HCT116 (cell line): ENCODE measurements around the gene FAM219A. TPM values are rescaled to one million over a fixed set of nuclear protein-coding genes. Genes with fewer than 3 reads are reported as not detected.

Experiments used
- ATAC-seq: fragments of 200-7000 bp; cut with Tn5 transposase; 2 replicates; pipeline ENCODE4 v1.9.1; 2020; ENCODE audit warnings: mild to moderate bottlenecking, moderate library complexity
- BruUV-seq: library from RNA; stranded (reverse); fragments of 400-500 nt; replicated peaks from 2 replicates; lab custom pipeline; 2021; lab: Mats Ljungman, UMichigan
- CTCF ChIA-PET: fragments of 300-600 bp; sonication (Branson Sonifier 250); formaldehyde crosslinking; loops from one replicate; lab custom pipeline; 2021; ENCODE audit warnings: antibody characterized with exemption; lab: Charles Lee
- POLR2A ChIA-PET: fragments of 300-600, 350-600 bp; sonication (Branson Sonifier 250); formaldehyde crosslinking; loops from one replicate; lab custom pipeline; 2021; ENCODE audit warnings: antibody characterized with exemption; lab: Charles Lee
- RAD21 ChIA-PET, 2 experiments: fragments of 300-600 bp; sonication (Branson Sonifier 250); formaldehyde crosslinking; loops; one replicate each; lab custom pipeline; 2023; ENCODE audit warnings: low total read pairs in 2 of 2; ENCODE audit not compliant: uncharacterized antibody in 2 of 2, unreplicated experiment in 2 of 2, low non-redundant PET in 1 of 2; lab: Charles Lee
- DNase-seq: peaks from one replicate; pipeline ENCODE4 v3.0.0-alpha.2; 2010; ENCODE audit warnings: low read depth, low spot score
- H2AFZ ChIP-seq: fragments of 200-600 bp; shearing (Covaris generic), sonication (generic); 2 replicates; pipeline ENCODE4 v1.6.1; 2017; ENCODE audit warnings: low read depth, mixed run types, mixed read lengths, antibody characterized with exemption, low read length; ENCODE audit not compliant: poor library complexity, severe bottlenecking
- H3K27ac ChIP-seq: 2 replicates; pipeline ENCODE4 v1.5.1; 2012; ENCODE audit warnings: low read depth, low read length
- H3K27me3 ChIP-seq: fragments of 200-600 bp; sonication (generic); 2 replicates; pipeline ENCODE4 v1.6.1; 2016; ENCODE audit warnings: mixed run types, low read length, mixed read lengths; ENCODE audit not compliant: insufficient read depth
- H3K36me3 ChIP-seq, 2 experiments: fragments of 200-500 bp in 1 of 2; fragments of 200-600 bp in 1 of 2; sonication (Bioruptor generic) in 1 of 2; sonication (generic) in 1 of 2; 2 replicates each; pipeline versions ENCODE4 v1.5.1 to v1.6.1; 2014 to 2016; ENCODE audit warnings: low read length in 2 of 2, inconsistent platforms in 1 of 2, mixed read lengths in 1 of 2, mixed run types in 1 of 2; ENCODE audit not compliant: insufficient read depth in 2 of 2, control insufficient read depth in 1 of 2
- H3K4me1 ChIP-seq, 2 experiments: fragments of 200-600 bp in 1 of 2; sonication (generic) in 1 of 2; 2 replicates each; pipeline versions ENCODE4 v1.5.1 to v1.6.1; 2012 to 2017; ENCODE audit warnings: low read length in 2 of 2, inconsistent platforms in 1 of 2, mild to moderate bottlenecking in 1 of 2, mixed read lengths in 1 of 2, mixed run types in 1 of 2, moderate library complexity in 1 of 2; ENCODE audit not compliant: insufficient read depth in 2 of 2, control insufficient read depth in 1 of 2
- H3K4me2 ChIP-seq: fragments of 200-600 bp; sonication (generic); 2 replicates; pipeline ENCODE4 v1.6.1; 2017; ENCODE audit warnings: mixed run types, low read length, mixed read lengths
- H3K4me3 ChIP-seq, 2 experiments: fragments of 200-600 bp in 1 of 2; sonication (generic) in 1 of 2; replicated peaks in 1 of 2; 2 replicates each; pipeline ENCODE4 v1.5.1; 2011 to 2016; ENCODE audit warnings: low read length in 2 of 2, control low read depth in 1 of 2, low read depth in 1 of 2, mild to moderate bottlenecking in 1 of 2, mixed read lengths in 1 of 2, mixed run types in 1 of 2
- H3K79me2 ChIP-seq: fragments of 200-600 bp; sonication (generic); 2 replicates; pipeline ENCODE4 v1.6.1; 2017; ENCODE audit warnings: mild to moderate bottlenecking, mixed run types, low read length, moderate library complexity, mixed read lengths; ENCODE audit not compliant: insufficient read depth
- H3K9ac ChIP-seq: fragments of 200-600 bp; sonication (generic); 2 replicates; pipeline ENCODE4 v1.6.1; 2016; ENCODE audit warnings: low read length, mixed read lengths
- H3K9me2 ChIP-seq: fragments of 200-600 bp; sonication (generic), shearing (Covaris generic); 2 replicates; pipeline ENCODE4 v1.6.1; 2017; ENCODE audit warnings: mixed run types, mild to moderate bottlenecking, moderate library complexity; ENCODE audit not compliant: insufficient read depth
- H3K9me3 ChIP-seq, 2 experiments: fragments of 200-500 bp in 1 of 2; fragments of 200-600 bp in 1 of 2; sonication (Bioruptor generic) in 1 of 2; sonication (generic) in 1 of 2; 2 replicates each; pipeline ENCODE4 v1.6.1; 2014 to 2017; ENCODE audit warnings: low read length in 2 of 2, mixed read lengths in 2 of 2, inconsistent platforms in 1 of 2, low read depth in 1 of 2, mild to moderate bottlenecking in 1 of 2, mixed run types in 1 of 2, moderate library complexity in 1 of 2; ENCODE audit not compliant: control insufficient read depth in 1 of 2, insufficient read depth in 1 of 2
- H4K20me1 ChIP-seq: fragments of 200-600 bp; sonication (generic), shearing (Covaris generic); 2 replicates; pipeline ENCODE4 v1.6.1; 2017; ENCODE audit warnings: mixed run types, mild to moderate bottlenecking, moderate library complexity; ENCODE audit not compliant: insufficient read depth
- ATF3 ChIP-seq: IDR thresholded peaks from 2 replicates; pipeline ENCODE4 v1.6.1; 2012
- CBX3 ChIP-seq: IDR thresholded peaks from 2 replicates; pipeline ENCODE4 v1.6.1; 2012; ENCODE audit warnings: low read depth
- CTCF ChIP-seq, 3 experiments: fragments of 200-600 bp in 1 of 3; sonication (generic) in 1 of 3; IDR thresholded peaks in 2 of 3; conservative IDR thresholded peaks in 1 of 3; 2 replicates each; pipeline ENCODE4 v1.5.1; 2012 to 2017; ENCODE audit warnings: low read depth in 2 of 3, low read length in 2 of 3, antibody characterized with exemption in 1 of 3, borderline replicate concordance in 1 of 3, control low read depth in 1 of 3, mild to moderate bottlenecking in 1 of 3, mixed read lengths in 1 of 3, mixed run types in 1 of 3, moderate library complexity in 1 of 3; ENCODE audit not compliant: insufficient read depth in 1 of 3
- EGR1 ChIP-seq: IDR thresholded peaks from 2 replicates; pipeline ENCODE4 v1.6.1; 2012; ENCODE audit warnings: low read depth
- JUND ChIP-seq: IDR thresholded peaks from 2 replicates; pipeline ENCODE4 v1.6.1; 2012
- POLR2AphosphoS5 ChIP-seq: IDR thresholded peaks from 2 replicates; pipeline ENCODE4 v1.6.1; 2011; ENCODE audit warnings: mild to moderate bottlenecking, low read depth, low read length, moderate library complexity
- RAD21 ChIP-seq: IDR thresholded peaks from 2 replicates; pipeline ENCODE4 v1.6.1; 2012; ENCODE audit warnings: low read depth, mild to moderate bottlenecking
- SIN3A ChIP-seq: IDR thresholded peaks from 2 replicates; pipeline ENCODE4 v1.6.1; 2012; ENCODE audit warnings: low read depth
- TCF7L2 ChIP-seq: IDR thresholded peaks from 2 replicates; pipeline ENCODE4 v1.7.0; 2011; ENCODE audit warnings: borderline replicate concordance, inconsistent platforms; ENCODE audit not compliant: insufficient read depth, insufficient read length; ENCODE audit errors: extremely low read depth
- YY1 ChIP-seq: IDR thresholded peaks from 2 replicates; pipeline ENCODE4 v1.6.1; 2011; ENCODE audit warnings: low read length, low read depth, moderate library complexity, mild to moderate bottlenecking; ENCODE audit not compliant: insufficient replicate concordance; ENCODE audit errors: extremely low read depth
- ZBTB33 ChIP-seq: IDR thresholded peaks from 2 replicates; pipeline ENCODE4 v1.6.1; 2011; ENCODE audit warnings: mild to moderate bottlenecking, low read length, moderate library complexity; ENCODE audit not compliant: insufficient replicate concordance; ENCODE audit errors: extremely low read depth
- ZFX ChIP-seq: fragments of 450-650 bp; IDR thresholded peaks from 2 replicates; pipeline ENCODE4 v1.6.1; 2017
- intact Hi-C: fragments of 100-400 bp; cut with micrococcal nuclease; formaldehyde crosslinking; loops from 2 replicates; pipeline ENCODE4 v1.10.0; 2022
- total RNA-seq: library from RNA; stranded (reverse); gene quantifications from one replicate; pipeline ENCODE4 v1.2.1, GENCODE V29; 2021; ENCODE audit not compliant: unreplicated experiment

FAM219A gene
- total RNA-seq, 1 experiment from 2014 or later: 13.4 TPM

- ChIA-PET CTCF (no interaction called here), POLR2A (no interaction called here), RAD21 (no interaction called here)
- H3K79me2 ChIP-seq: no peaks in the 10 kb centered on the region
- no peak overlapping the region for H3K9ac ChIP-seq
- ATAC-seq (no peak), DNase-seq (no peak)
- no peaks in the 10 kb centered on the region for H3K9me2 ChIP-seq
- TF ChIP-seq JUND: no peak
- no peak for TF ChIP-seq ZFX
- no peaks in the 10 kb centered on the region for H4K20me1 ChIP-seq
- peaks cover 4 to 10% of the 10 kb centered on the region in 2 experiments; a peak in 2 of 4 replicates for H3K4me1 ChIP-seq
- no peak overlapping the region for H3K27ac ChIP-seq
- no peak overlapping the region for H2AFZ ChIP-seq
- intact Hi-C loops: no loop called here
- H3K4me3 ChIP-seq: no peak overlapping the region
- H3K9me3 ChIP-seq: no peaks in the 10 kb centered on the region
- H3K36me3 ChIP-seq: no peaks in the 10 kb centered on the region
- H3K4me2 ChIP-seq: no peak overlapping the region
- BruUV-seq: no TSS peak
- no peaks in the 10 kb centered on the region for H3K27me3 ChIP-seq
Measured at GRCh38 chr9:34506623-34507022, 48.3 kb upstream of the FAM219A start.

- ChIA-PET POLR2A (no interaction called here), RAD21 (no interaction called here), CTCF (no interaction called here)
- Histone ChIP-seq H3K27me3 (no peaks in the 10 kb centered on the region), H4K20me1 (no peaks in the 10 kb centered on the region), H3K9me3 (no peaks in the 10 kb centered on the region), H3K79me2 (no peaks in the 10 kb centered on the region), H3K4me2 (no peak overlapping the region), H3K36me3 (no peaks in the 10 kb centered on the region), H2AFZ (no peak overlapping the region), H3K4me3 (no peak overlapping the region), H3K27ac (no peak overlapping the region), H3K9me2 (no peaks in the 10 kb centered on the region), H3K4me1 (peaks cover 4 to 10% of the 10 kb centered on the region in 2 experiments; a peak in 2 of 4 replicates), H3K9ac (no peak overlapping the region)
- TF ChIP-seq TCF7L2: no peak
- no peak for TF ChIP-seq SIN3A
- no peak for TF ChIP-seq YY1
- TF ChIP-seq POLR2AphosphoS5: no peak
- TF ChIP-seq ATF3: no peak
- no peak for TF ChIP-seq CBX3
- TF ChIP-seq ZBTB33: no peak
- no peak for TF ChIP-seq EGR1
- no peak for TF ChIP-seq CTCF (IDR thresholded peaks at IDR 0.05 in 2 of 3, conservative IDR thresholded peaks at IDR 0.05 in 1 of 3; ENCODE audit: borderline replicate concordance in 1 of 3, insufficient read depth in 1 of 3, low read depth in 2 of 3, low read length in 2 of 3)
- TF ChIP-seq RAD21: no peak
- DNase-seq (no peak), ATAC-seq (no peak)
- no TSS peak for BruUV-seq
- intact Hi-C loops: no loop called here
Measured at GRCh38 chr9:34505370-34506120, 47.2 kb upstream of the FAM219A start.
